HEK293T (cell line): ENCODE measurements around the gene GANC.

ENCODE experiments used
- ARNT ChIP-seq: fragments of 450-650 bp; IDR thresholded peaks from 2 replicates; pipeline ENCODE4 v1.6.1; 2017; ENCODE audit warnings: mild to moderate bottlenecking
- BHLHE40 ChIP-seq: fragments of 450-650 bp; IDR thresholded peaks from 2 replicates; pipeline ENCODE4 v1.6.1; 2016; ENCODE audit warnings: mild to moderate bottlenecking, moderate library complexity, borderline replicate concordance
- FOXM1 ChIP-seq: fragments of 450-650 bp; IDR thresholded peaks from 2 replicates; pipeline ENCODE4 v1.6.1; 2017; ENCODE audit warnings: mild to moderate bottlenecking, borderline replicate concordance
- ZNF384 ChIP-seq: fragments of 450-650 bp; IDR thresholded peaks from 2 replicates; pipeline ENCODE4 v1.6.1; 2016

DNA sequence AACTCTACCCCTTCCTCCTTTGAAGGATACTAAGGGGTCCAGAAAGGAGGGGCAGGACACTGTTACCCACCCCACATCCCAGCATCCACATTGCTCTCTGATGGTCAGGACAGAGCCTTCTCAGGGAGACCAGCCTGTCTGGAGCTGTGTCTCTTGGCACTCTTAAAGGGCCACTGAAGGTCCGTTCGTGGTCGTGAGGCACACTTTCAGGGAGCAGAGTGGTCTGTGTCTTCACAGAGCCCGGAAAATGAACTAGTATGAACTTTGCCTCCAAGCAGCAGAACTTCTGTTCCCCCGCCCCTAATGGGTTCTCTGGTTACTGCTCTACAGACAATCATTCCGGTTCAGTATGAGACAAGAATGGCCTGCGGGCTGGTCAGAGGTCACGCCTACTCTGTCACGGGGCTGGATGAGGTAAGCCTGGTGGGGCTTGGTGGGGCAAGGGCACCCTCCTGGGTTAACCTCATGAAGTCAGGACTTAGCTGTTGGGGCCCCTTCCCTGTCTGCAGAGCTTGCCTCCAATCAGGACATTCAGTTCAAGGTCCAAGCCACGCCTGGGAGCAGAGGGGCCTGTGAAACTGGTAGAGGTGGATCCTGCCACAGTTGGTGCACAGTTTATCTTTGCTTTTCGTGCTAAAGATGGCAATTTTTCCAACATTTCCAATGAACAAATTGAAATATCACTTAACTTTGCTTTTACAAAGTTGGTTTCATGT, 119.5 kb downstream of the GANC start:
- no peak for TF ChIP-seq ZNF384
- no peak for TF ChIP-seq FOXM1
- no peak for TF ChIP-seq ARNT
- no peak for TF ChIP-seq BHLHE40
